Activated T-helper 9 cell treated with anti-CD3 and anti-CD28 coated beads, Interleukin-2, amount 50 U/mL, for 16 hours (primary cell): ENCODE data around the gene COQ10B.
A peak's percentile ranks its signal among the peaks of the same experiment; 100 is the strongest.
"Not testable (repeated sequence)": the region's sequence is repeated elsewhere in the genome, so short reads cannot be mapped to it uniquely, and the experiment has no call there.

Source experiments
- DNase-seq: peaks from one replicate; pipeline ENCODE4 v3.0.0-alpha.2; 2020; ENCODE audit warnings: low read depth

COQ10B gene

DNA sequence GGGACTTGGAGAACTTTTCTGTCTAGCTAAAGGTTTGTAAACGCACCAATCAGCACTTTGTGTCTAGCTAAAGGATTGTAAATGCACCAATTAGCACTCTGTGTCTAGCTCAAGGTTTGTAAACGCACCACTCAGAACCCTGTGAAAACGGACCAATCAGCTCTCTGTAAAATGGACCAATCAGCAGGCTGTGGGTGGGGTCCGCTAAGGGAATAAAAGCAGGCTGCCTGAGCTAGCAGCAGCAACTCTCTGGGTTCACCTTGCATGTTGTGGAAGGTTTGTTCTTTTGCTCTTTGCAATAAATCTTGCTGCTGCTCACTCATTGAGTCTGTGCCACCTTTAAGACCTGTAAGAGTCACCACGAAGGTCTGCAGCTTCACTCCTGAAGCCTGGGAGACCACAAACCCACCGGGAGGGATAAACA is 2.4 kb upstream of the COQ10B start:
- DNase-seq = not testable (repeated sequence)

DNA sequence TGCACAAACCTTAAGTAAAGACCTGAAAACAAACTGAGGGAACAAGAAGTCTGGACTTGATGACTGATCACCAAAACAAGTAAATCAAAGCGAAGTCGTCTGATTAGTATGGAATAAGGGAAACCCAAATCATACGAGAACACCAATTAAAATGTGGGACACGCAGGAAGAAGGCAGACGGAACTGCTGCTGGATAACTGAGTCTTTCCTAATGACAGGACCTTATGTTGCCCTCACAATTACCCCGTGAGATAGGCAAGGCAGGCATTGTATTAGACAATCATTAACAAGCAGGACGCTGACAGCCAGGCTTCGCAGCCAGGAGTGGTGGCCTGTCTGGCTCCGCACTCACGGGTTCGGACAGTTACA is 614 bp upstream of the COQ10B start:
- DNase-seq = no peak

GRCh38 chr2:197453914-197454398 is 604 bp downstream of the COQ10B start:
- DNase-seq = no peak

GRCh38 chr2:197454923-197455322 is 1.6 kb downstream of the COQ10B start:
- DNase-seq = no peak

- DNase-seq = no peak
Measured at GRCh38 chr2:197455428-197455827, 2.1 kb downstream of the COQ10B start.

DNA sequence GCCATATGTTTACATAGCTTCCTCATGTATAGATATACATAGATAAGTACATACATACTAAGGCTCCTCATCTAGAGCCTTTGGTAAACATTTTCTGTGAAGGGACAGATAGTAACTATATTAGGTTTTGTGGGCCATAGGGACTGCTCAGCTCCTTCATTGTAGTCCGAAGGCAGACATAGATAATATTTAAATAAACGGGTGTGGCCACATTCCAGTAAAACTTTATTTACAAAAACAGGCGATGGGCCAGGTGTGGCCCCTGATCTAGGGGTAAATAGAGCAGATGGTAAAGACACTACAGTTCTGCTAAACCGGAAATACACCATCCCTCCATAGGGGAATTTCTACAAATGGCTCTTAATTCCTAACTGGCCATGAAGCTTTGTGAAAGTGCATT is 7.3 kb downstream of the COQ10B start:
- no peak for DNase-seq

DNA sequence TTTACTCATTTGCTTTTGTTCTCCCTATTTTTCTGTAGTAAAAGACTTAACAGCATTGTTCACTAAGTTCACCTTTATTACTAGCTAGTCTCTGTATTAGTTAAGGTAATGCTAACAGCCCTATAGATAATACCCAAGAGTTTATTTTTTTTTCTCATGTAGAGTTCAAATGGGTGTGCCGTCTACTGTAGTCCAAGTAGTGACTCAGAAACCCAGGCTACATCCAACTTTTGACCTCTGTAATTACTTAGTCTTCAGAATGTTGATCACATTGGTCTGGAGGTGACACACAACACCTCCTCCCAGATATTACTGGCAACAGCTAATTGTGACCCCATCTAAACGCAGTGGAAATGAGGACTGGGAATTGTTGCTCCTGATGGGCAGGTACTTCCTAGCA is 7.7 kb downstream of the COQ10B start:
- no peak for DNase-seq

- no peak for DNase-seq
Measured at GRCh38 chr2:197464175-197464574, 10.8 kb downstream of the COQ10B start.

GRCh38 chr2:197472166-197472565 is 18.8 kb downstream of the COQ10B start:
- no peak for DNase-seq

DNA sequence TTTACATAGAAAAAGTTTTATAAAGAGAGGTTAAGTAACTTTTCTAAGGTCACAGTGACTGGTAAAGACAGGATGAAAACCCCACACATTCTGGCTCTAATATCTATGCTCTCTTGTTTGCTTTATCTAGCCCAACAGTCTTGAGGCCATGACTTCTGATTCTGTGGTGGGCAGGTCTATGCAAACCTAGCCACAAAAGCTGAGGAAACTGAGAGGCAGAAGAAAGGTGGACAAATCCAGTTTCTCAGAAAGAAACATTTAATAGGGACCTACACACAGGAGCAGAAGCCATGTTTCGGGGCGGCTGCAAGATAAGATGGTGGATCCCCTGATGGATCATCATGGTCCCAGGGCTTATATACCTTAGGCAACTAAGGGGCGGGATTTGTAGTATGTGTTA is 24.4 kb downstream of the COQ10B start:
- DNase-seq = no peak

DNA sequence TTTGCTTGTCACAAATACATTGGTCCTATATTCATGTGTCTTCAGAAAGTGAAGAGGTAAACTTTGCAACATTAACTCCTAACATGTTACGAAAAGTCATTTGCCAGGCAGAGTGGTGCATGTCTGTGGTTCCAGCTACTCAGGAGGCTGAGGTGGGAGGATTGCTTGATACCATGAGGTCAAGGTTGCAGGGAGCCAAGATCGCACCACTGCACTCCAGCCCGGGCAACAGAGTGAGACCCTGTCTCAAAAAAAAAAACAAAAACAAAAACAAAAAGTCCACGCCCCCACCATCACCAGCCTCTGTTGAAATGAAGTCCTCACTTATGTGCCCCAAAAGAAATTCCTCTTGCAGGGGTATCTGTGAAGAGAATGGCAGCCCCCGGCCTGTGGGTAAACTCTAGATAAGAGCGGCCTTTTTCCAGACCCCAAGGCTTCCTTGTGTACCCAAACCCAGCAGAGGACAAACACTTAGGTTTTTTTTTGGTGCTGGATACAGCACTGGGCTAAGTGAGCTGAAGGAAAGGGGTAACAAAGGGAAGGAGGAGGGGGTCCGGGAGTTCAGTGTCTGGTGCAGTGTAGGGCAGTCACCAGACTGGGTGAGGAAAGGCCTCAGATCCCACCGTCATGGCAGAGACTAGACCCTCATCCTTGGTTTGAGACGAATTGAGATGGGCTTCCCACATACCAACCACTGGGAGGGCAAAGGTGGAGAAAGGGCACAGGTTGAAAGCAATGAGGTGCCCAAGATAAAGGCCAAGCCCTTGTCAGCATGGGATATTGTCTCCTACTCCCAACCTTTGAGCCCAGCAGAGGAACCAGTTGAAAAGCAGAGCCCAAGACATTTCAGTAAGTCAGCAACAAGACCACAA is 27.0 kb downstream of the COQ10B start:
- no peak for DNase-seq

- DNase-seq = not testable (repeated sequence)
Measured at GRCh38 chr2:197484248-197484647, 30.9 kb downstream of the COQ10B start.

DNA sequence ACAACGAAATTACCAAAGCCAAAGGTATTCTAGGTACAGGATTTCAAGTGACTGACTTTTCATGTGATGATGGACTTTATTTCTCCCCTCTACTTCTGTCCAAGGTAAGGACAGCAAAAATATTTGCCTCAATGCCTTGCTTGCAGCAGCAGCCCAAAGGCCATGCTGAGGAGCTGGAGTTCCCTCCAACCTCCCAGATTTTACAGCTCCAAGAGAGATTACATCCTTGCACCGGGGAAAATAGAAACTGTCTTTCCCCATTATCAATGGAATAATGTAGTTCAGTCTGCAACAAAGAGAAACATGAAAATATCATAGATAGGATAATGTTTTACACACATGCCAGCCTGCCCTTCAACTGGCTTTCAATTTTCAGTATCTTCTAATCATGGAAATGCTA is 32.8 kb downstream of the COQ10B start:
- DNase-seq = no peak

- DNase-seq = no peak
Measured at GRCh38 chr2:197487385-197487784, 34.0 kb downstream of the COQ10B start.

DNA sequence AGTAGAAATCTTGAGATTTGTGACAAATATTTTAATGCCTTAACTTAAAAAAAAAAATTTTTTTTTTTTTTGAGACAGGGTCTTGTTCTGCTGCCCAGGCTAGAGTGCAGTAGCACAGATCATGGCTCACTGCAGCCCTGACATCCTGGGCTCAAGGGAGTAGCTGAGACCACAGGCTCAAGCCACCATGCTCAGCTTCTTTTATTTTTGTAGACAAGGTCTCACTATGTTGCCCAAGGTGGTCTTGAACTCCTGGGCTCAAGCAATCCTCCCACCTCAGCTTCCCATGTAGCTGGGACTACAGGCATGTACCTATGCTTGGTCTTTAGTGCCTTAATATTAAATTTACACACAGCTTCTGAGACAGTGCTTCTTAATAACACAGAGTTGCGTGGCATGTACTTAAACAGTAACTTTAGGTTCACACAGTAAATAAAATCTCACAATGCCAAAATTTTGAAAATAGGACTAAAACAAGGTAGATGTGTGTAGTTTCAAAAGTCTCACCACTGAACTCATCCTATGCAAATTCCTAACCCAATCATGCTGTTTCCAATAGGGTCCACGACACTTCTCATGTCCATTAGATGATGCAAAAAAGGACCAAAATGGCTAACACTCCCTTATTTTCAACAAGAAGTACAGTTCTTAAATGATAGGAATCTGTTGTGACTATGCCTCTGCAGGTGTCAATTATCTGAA is 42.2 kb downstream of the COQ10B start:
- no peak for DNase-seq

DNA sequence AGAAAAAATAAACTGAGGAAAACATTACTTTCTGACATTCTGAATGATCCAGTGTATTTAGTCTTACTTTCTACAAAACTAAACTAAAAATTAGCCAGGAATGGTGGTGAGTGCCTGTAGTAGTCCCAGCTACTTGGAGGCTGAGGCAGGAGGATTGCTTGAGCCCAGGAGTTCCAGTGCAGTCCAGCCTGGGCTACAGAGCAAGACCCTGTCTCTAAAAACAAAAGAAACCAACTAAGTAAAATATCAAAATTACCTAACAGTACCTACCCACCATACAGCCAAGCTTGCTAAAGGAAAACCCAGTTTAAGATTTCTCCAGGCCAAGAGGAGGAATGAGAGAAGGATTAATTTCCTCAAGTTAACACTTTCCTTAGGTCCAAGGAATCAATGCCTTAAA is 43.3 kb downstream of the COQ10B start:
- DNase-seq = no peak

DNA sequence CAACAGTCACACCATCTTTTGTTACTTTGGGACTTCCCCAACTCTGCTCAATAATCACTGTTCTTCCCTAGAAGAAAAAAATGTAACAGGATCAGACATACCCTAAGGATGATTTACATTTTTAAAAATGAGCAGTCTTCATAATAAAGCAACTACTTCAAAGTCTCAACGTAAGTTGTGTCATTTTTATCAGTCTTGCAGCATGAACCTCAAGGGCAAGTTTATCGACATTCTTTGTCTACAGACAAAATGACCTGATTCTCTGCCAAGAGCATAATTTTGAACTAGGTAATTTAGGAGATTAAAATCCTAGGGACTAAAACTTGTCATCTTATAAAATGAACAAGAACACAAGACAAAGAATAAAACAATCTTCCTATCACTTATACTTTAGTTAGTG is 44.0 kb downstream of the COQ10B start:
- no peak for DNase-seq

GRCh38 chr2:197498235-197498936 is 45.0 kb downstream of the COQ10B start:
- no peak for DNase-seq

GRCh38 chr2:197498937-197499593 is 45.7 kb downstream of the COQ10B start:
- peak; percentile 36 for DNase-seq

DNA sequence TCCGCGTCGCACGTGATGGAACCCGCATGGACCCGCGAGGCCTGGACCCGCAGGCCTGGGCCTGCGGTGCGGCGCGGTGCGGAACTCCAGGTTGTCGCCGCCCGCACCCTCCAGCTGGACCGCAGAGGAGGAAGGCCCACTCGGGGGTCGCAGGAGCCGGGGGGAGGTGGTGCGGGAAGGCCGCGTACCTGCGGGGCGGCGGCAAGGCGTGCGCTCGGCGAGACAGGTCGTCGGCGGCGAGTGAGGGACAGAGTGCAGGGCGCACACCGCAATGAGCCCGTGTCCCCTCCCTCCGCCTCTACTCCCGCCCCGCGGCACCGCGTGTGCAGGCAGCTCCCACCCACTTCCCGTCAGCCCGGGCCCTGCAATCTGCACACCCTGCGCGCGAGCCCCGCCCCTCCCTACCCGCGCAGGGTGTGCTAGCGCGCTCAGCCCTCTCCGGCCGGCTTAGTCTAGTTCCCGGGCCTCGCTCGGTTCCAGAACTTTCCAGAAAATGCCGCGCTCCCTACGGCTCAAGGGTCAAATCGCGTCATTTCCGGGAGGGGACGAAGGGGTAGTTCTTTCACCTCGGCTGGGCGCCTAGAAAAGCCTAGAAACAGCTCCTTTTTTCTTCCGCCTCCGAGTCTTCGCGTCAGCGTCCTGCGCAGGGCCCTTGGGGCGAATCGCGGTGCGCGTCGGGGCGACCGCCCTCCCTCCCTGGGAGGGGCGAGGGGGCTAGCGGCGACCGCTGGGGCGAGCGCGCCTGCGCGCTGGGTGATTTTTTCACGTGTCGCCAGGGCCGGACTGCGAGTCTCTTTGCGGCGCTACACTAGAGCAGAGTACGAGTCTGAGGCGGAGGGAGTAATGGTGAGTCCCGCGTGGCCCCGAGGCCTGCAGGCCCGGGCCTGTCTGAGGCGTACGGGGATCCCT is 46.5 kb downstream of the COQ10B start, which contains the start of the genes HSPD1 and HSPE1:
Gene HSPD1, minus strand, starts transcription at position 247 of the 909 bp plus-strand sequence. CDS start 992 bp downstream, outside the sequence.
Gene HSPE1, plus strand, starts transcription at position 786 of the 909 bp plus-strand sequence. Its CDS starts 58 bp downstream, at position 844.
- peak; percentile 96 for DNase-seq
